WTC11 (cell line): ENCODE measurements around the gene LSM7. TPM values are rescaled to one million over a fixed set of nuclear protein-coding genes. Genes with fewer than 3 reads are reported as not detected.
A peak's percentile ranks its signal among the peaks of the same experiment; 100 is the strongest.

Source experiments
- ATAC-seq: fragments of 200-7000 bp; cut with Tn5 transposase; 2 replicates; pipeline ENCODE4 v1.10.0; 2021; ENCODE audit warnings: mild to moderate bottlenecking, moderate library complexity
- CTCF ChIA-PET: fragments of 300-600 bp; sonication (Branson Sonifier 250); formaldehyde crosslinking; loops from one replicate; lab custom pipeline; 2021; ENCODE audit warnings: antibody characterized with exemption; lab: Charles Lee
- POLR2A ChIA-PET: fragments of 350-600 bp; sonication (Branson Sonifier 250); formaldehyde crosslinking; loops from one replicate; lab custom pipeline; 2021; ENCODE audit warnings: antibody characterized with exemption; lab: Charles Lee
- DNase-seq: peaks from one replicate; pipeline ENCODE4 v3.0.0; 2021; ENCODE audit warnings: low spot score
- H3K27ac Mint-ChIP-seq: 2 replicates; pipeline ENCODE4 v1.8.0; 2021; ENCODE audit warnings: mixed read lengths
- H3K27me3 Mint-ChIP-seq: 2 replicates; pipeline ENCODE4 v1.8.0; 2021; ENCODE audit warnings: low read depth, mild to moderate bottlenecking, moderate library complexity, mixed read lengths
- H3K36me3 Mint-ChIP-seq: 2 replicates; pipeline ENCODE4 v1.8.0; 2021; ENCODE audit warnings: mixed read lengths
- H3K4me1 Mint-ChIP-seq: 2 replicates; pipeline ENCODE4 v1.8.0; 2022; ENCODE audit warnings: mixed read lengths
- H3K4me3 Mint-ChIP-seq: 2 replicates; pipeline ENCODE4 v1.8.0; 2021; ENCODE audit warnings: mild to moderate bottlenecking, moderate library complexity, mixed read lengths
- H3K9me3 Mint-ChIP-seq: 2 replicates; pipeline ENCODE4 v1.8.0; 2021; ENCODE audit warnings: mixed read lengths
- ELF4 ChIP-seq: sonication (generic); formaldehyde crosslinking; IDR thresholded peaks from 2 replicates; pipeline ENCODE4 v1.8.1; 2022; ENCODE audit warnings: low read depth, mild to moderate bottlenecking, moderate library complexity, missing genetic modification reagents
- EMX1 ChIP-seq: fragments of 250-450 bp; sonication (Bioruptor Pico); IDR thresholded peaks from 2 replicates; pipeline ENCODE4 v1.8.0; 2021; ENCODE audit warnings: mild to moderate bottlenecking
- FOXP1 ChIP-seq: sonication (generic); formaldehyde crosslinking; IDR thresholded peaks from 2 replicates; pipeline ENCODE4 v1.8.0; 2022; ENCODE audit warnings: missing genetic modification reagents, mild to moderate bottlenecking, moderate library complexity, borderline replicate concordance
- OVOL2 ChIP-seq: fragments of 250-450 bp; sonication (Bioruptor Pico); IDR thresholded peaks from 2 replicates; pipeline ENCODE4 v1.9.0; 2021; ENCODE audit warnings: mild to moderate bottlenecking, borderline replicate concordance
- TP53 ChIP-seq: sonication (generic); formaldehyde crosslinking; IDR thresholded peaks from 2 replicates; pipeline ENCODE4 v1.8.1; 2023; ENCODE audit warnings: mild to moderate bottlenecking, missing genetic modification reagents
- ZNF263 ChIP-seq: sonication (generic); formaldehyde crosslinking; IDR thresholded peaks from 2 replicates; pipeline ENCODE4 v1.8.1; 2022; ENCODE audit warnings: low read depth, mild to moderate bottlenecking, moderate library complexity, missing genetic modification reagents
- total RNA-seq: library from RNA; stranded (reverse); gene quantifications from 3 replicates; pipeline ENCODE4 v1.2.3, GENCODE V29; 2021
- TF ChIP-seq, protein P1 (sequence below): sonication (generic); formaldehyde crosslinking; IDR thresholded peaks from 2 replicates; pipeline ENCODE4 v1.8.1; 2023; ENCODE audit warnings: mild to moderate bottlenecking, missing genetic modification reagents, moderate library complexity
- TF ChIP-seq, protein P2 (sequence below): fragments of 250-450 bp; sonication (Bioruptor Pico); IDR thresholded peaks from 2 replicates; pipeline ENCODE4 v1.8.0; 2021; ENCODE audit warnings: mild to moderate bottlenecking
- TF ChIP-seq, protein P3 (sequence below): sonication (generic); formaldehyde crosslinking; conservative IDR thresholded peaks from 2 replicates; pipeline ENCODE4 v1.8.1; 2023; ENCODE audit warnings: mild to moderate bottlenecking, low read depth, missing genetic modification reagents, moderate library complexity
- TF ChIP-seq, protein P4 (sequence below): sonication (generic); formaldehyde crosslinking; IDR thresholded peaks from 2 replicates; pipeline ENCODE4 v1.8.0; 2022; ENCODE audit warnings: missing genetic modification reagents
- TF ChIP-seq, protein P5 (sequence below): sonication (generic); formaldehyde crosslinking; IDR thresholded peaks from 2 replicates; pipeline ENCODE4 v1.8.0; 2022; ENCODE audit warnings: mild to moderate bottlenecking, missing genetic modification reagents
- TF ChIP-seq, protein P6 (sequence below): sonication (generic); formaldehyde crosslinking; IDR thresholded peaks from 2 replicates; pipeline ENCODE4 v1.8.1; 2023; ENCODE audit warnings: mild to moderate bottlenecking, missing genetic modification reagents, moderate library complexity
- TF ChIP-seq, protein P7 (sequence below): sonication (generic); formaldehyde crosslinking; IDR thresholded peaks from 2 replicates; pipeline ENCODE4 v1.8.0; 2022; ENCODE audit warnings: mild to moderate bottlenecking, missing genetic modification reagents
- TF ChIP-seq, protein P8 (sequence below): sonication (generic); formaldehyde crosslinking; IDR thresholded peaks from 2 replicates; pipeline ENCODE4 v1.8.1; 2022; ENCODE audit warnings: mild to moderate bottlenecking, missing genetic modification reagents, moderate library complexity, borderline replicate concordance
- TF ChIP-seq, protein P9 (sequence below): sonication (generic); formaldehyde crosslinking; IDR thresholded peaks from 2 replicates; pipeline ENCODE4 v1.8.1; 2022; ENCODE audit warnings: low read depth, mild to moderate bottlenecking, moderate library complexity, missing genetic modification reagents, borderline replicate concordance

LSM7 gene
- total RNA-seq, 1 experiment from 2014 or later, result 245 TPM

DNA sequence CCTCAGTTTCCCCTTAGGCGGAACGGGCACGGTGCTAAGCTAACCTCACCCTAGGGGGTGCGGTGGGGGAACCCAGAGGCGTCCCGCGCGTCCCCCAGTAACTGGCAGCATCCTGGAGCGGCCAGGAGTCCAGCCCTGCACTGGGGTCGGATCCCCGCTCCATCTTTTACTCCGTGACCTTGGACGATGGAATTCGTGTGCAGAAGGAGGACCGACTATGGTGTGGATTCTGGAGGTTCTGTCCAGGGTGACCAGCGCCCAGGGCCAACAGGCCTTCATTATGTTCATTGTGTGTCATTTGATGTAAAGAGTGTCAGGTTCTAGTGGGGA, 728 bp upstream of the LSM7 start:
- POLR2A ChIA-PET, result no interaction called here
- TF ChIP-seq TP53 (no peak), ELF4 (CRISPR knock-in tag) (no peak), ZNF263 (CRISPR knock-in tag) (no peak), EMX1 (CRISPR knock-in tag) (no peak), FOXP1 (CRISPR knock-in tag) (0 out of 2 replicates have a peak, but pooled peaks have one; percentile 8), OVOL2 (CRISPR knock-in tag) (no peak)
- TF ChIP-seq, protein P1, sequence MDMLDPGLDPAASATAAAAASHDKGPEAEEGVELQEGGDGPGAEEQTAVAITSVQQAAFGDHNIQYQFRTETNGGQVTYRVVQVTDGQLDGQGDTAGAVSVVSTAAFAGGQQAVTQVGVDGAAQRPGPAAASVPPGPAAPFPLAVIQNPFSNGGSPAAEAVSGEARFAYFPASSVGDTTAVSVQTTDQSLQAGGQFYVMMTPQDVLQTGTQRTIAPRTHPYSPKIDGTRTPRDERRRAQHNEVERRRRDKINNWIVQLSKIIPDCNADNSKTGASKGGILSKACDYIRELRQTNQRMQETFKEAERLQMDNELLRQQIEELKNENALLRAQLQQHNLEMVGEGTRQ (CRISPR knock-in tag), result no peak
- TF ChIP-seq, protein P2, sequence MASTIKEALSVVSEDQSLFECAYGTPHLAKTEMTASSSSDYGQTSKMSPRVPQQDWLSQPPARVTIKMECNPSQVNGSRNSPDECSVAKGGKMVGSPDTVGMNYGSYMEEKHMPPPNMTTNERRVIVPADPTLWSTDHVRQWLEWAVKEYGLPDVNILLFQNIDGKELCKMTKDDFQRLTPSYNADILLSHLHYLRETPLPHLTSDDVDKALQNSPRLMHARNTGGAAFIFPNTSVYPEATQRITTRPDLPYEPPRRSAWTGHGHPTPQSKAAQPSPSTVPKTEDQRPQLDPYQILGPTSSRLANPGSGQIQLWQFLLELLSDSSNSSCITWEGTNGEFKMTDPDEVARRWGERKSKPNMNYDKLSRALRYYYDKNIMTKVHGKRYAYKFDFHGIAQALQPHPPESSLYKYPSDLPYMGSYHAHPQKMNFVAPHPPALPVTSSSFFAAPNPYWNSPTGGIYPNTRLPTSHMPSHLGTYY (CRISPR knock-in tag), result no peak
- TF ChIP-seq, protein P3, sequence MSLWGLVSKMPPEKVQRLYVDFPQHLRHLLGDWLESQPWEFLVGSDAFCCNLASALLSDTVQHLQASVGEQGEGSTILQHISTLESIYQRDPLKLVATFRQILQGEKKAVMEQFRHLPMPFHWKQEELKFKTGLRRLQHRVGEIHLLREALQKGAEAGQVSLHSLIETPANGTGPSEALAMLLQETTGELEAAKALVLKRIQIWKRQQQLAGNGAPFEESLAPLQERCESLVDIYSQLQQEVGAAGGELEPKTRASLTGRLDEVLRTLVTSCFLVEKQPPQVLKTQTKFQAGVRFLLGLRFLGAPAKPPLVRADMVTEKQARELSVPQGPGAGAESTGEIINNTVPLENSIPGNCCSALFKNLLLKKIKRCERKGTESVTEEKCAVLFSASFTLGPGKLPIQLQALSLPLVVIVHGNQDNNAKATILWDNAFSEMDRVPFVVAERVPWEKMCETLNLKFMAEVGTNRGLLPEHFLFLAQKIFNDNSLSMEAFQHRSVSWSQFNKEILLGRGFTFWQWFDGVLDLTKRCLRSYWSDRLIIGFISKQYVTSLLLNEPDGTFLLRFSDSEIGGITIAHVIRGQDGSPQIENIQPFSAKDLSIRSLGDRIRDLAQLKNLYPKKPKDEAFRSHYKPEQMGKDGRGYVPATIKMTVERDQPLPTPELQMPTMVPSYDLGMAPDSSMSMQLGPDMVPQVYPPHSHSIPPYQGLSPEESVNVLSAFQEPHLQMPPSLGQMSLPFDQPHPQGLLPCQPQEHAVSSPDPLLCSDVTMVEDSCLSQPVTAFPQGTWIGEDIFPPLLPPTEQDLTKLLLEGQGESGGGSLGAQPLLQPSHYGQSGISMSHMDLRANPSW (CRISPR knock-in tag), result no peak
- TF ChIP-seq, protein P4, sequence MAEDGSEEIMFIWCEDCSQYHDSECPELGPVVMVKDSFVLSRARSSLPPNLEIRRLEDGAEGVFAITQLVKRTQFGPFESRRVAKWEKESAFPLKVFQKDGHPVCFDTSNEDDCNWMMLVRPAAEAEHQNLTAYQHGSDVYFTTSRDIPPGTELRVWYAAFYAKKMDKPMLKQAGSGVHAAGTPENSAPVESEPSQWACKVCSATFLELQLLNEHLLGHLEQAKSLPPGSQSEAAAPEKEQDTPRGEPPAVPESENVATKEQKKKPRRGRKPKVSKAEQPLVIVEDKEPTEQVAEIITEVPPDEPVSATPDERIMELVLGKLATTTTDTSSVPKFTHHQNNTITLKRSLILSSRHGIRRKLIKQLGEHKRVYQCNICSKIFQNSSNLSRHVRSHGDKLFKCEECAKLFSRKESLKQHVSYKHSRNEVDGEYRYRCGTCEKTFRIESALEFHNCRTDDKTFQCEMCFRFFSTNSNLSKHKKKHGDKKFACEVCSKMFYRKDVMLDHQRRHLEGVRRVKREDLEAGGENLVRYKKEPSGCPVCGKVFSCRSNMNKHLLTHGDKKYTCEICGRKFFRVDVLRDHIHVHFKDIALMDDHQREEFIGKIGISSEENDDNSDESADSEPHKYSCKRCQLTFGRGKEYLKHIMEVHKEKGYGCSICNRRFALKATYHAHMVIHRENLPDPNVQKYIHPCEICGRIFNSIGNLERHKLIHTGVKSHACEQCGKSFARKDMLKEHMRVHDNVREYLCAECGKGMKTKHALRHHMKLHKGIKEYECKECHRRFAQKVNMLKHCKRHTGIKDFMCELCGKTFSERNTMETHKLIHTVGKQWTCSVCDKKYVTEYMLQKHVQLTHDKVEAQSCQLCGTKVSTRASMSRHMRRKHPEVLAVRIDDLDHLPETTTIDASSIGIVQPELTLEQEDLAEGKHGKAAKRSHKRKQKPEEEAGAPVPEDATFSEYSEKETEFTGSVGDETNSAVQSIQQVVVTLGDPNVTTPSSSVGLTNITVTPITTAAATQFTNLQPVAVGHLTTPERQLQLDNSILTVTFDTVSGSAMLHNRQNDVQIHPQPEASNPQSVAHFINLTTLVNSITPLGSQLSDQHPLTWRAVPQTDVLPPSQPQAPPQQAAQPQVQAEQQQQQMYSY, result peak; percentile 52; the same call in 1 of the 2 replicates
- TF ChIP-seq, protein P5, sequence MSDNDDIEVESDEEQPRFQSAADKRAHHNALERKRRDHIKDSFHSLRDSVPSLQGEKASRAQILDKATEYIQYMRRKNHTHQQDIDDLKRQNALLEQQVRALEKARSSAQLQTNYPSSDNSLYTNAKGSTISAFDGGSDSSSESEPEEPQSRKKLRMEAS, result no peak
- TF ChIP-seq, protein P6, sequence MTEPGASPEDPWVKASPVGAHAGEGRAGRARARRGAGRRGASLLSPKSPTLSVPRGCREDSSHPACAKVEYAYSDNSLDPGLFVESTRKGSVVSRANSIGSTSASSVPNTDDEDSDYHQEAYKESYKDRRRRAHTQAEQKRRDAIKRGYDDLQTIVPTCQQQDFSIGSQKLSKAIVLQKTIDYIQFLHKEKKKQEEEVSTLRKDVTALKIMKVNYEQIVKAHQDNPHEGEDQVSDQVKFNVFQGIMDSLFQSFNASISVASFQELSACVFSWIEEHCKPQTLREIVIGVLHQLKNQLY (CRISPR knock-in tag), result no peak
- TF ChIP-seq, protein P7, sequence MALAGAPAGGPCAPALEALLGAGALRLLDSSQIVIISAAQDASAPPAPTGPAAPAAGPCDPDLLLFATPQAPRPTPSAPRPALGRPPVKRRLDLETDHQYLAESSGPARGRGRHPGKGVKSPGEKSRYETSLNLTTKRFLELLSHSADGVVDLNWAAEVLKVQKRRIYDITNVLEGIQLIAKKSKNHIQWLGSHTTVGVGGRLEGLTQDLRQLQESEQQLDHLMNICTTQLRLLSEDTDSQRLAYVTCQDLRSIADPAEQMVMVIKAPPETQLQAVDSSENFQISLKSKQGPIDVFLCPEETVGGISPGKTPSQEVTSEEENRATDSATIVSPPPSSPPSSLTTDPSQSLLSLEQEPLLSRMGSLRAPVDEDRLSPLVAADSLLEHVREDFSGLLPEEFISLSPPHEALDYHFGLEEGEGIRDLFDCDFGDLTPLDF, result no peak
- TF ChIP-seq, protein P8, sequence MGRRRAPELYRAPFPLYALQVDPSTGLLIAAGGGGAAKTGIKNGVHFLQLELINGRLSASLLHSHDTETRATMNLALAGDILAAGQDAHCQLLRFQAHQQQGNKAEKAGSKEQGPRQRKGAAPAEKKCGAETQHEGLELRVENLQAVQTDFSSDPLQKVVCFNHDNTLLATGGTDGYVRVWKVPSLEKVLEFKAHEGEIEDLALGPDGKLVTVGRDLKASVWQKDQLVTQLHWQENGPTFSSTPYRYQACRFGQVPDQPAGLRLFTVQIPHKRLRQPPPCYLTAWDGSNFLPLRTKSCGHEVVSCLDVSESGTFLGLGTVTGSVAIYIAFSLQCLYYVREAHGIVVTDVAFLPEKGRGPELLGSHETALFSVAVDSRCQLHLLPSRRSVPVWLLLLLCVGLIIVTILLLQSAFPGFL (CRISPR knock-in tag), result no peak
- TF ChIP-seq, protein P9, sequence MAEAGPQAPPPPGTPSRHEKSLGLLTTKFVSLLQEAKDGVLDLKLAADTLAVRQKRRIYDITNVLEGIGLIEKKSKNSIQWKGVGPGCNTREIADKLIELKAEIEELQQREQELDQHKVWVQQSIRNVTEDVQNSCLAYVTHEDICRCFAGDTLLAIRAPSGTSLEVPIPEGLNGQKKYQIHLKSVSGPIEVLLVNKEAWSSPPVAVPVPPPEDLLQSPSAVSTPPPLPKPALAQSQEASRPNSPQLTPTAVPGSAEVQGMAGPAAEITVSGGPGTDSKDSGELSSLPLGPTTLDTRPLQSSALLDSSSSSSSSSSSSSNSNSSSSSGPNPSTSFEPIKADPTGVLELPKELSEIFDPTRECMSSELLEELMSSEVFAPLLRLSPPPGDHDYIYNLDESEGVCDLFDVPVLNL (CRISPR knock-in tag), result no peak
- H3K9me3 Mint-ChIP-seq, result no peaks in the 10 kb centered on the region

More for the DNA sequence above, 728 bp upstream of the LSM7 start:
- Mint-ChIP-seq H3K27ac (peak overlapping the region; percentile 93), H3K27me3 (no peaks in the 10 kb centered on the region), H3K4me3 (peak overlapping the region; percentile 80), H3K4me1 (peaks cover 41% of the 10 kb centered on the region), H3K36me3 (peaks cover 9% of the 10 kb centered on the region)
- ATAC-seq (no peak), DNase-seq (no peak)
- CTCF ChIA-PET, result interaction anchor here (1.2 kb wide), 1 partner anchor 13 kb away, joined by 5 read pairs; no protein-coding TSS in a partner anchor
